Subcutaneous abdominal adipose tissue (tissue), 5 donors: ENCODE measurements around the gene ROBO1.
"Not testable (repeated sequence)": the region's sequence is repeated elsewhere in the genome, so short reads cannot be mapped to it uniquely, and the experiment has no call there.

Experiments used
- H3K27ac ChIP-seq: one replicate; pipeline ENCODE4 v1.7.0; 2013; ENCODE audit warnings: low read depth, mild to moderate bottlenecking, inconsistent platforms, low read length, moderate library complexity
- H3K27me3 ChIP-seq, 5 donors: one replicate each; pipeline ENCODE4 v1.7.0; 2013; ENCODE audit warnings: low read length in 5 of 5, inconsistent platforms in 1 of 5; ENCODE audit not compliant: control insufficient read depth in 5 of 5, insufficient read depth in 4 of 5
- H3K36me3 ChIP-seq, 5 donors: one replicate each; pipeline ENCODE4 v1.7.0; 2013; ENCODE audit warnings: low read length in 5 of 5; ENCODE audit not compliant: control insufficient read depth in 5 of 5, insufficient read depth in 5 of 5
- H3K4me1 ChIP-seq, 5 donors: one replicate each; pipeline ENCODE4 v1.7.0; 2013; ENCODE audit warnings: low read length in 5 of 5, mild to moderate bottlenecking in 3 of 5, moderate library complexity in 1 of 5; ENCODE audit not compliant: control insufficient read depth in 5 of 5, insufficient read depth in 5 of 5
- H3K4me3 ChIP-seq, 5 donors: one replicate each; pipeline ENCODE4 v1.7.0; 2013; ENCODE audit warnings: low read length in 5 of 5, low read depth in 1 of 5
- H3K9ac ChIP-seq, 5 donors: one replicate each; pipeline ENCODE4 v1.7.0; 2013; ENCODE audit warnings: low read length in 5 of 5, mild to moderate bottlenecking in 4 of 5, moderate library complexity in 3 of 5
- H3K9me3 ChIP-seq, 5 donors: one replicate each; pipeline ENCODE4 v1.7.0; 2013; ENCODE audit warnings: low read length in 5 of 5; ENCODE audit not compliant: control insufficient read depth in 5 of 5
- donor health status: healthy.
- donor health status: healthy.
- donor health status: healthy.
- donor health status: healthy.
- donor health status: healthy.

ROBO1 gene

GRCh38 chr3:79767905-79768267, at the start of gene ROBO1:
TSS of gene ROBO1 (minus strand) at chr3:79767998.
- Histone ChIP-seq H3K27me3 (peaks cover 10 to 31% (median 22%) of the 10 kb centered on the region in 5 donors), H3K27ac (no peak within 1 kb of the TSS), H3K9me3 (no peaks in the 10 kb centered on the region), H3K4me3 (peak within 1 kb of the TSS in 1 of 5 donors; percentile 48), H3K9ac (no peak within 1 kb of the TSS), H3K4me1 (peaks cover 2 to 16% (median 6%) of the 10 kb centered on the region in 5 donors), H3K36me3 (no peaks in the 10 kb centered on the region)

- Histone ChIP-seq H3K4me1 (no peaks in the 10 kb centered on the region), H3K27ac (no peak overlapping the region), H3K4me3 (no peak overlapping the region), H3K36me3 (no peaks in the 10 kb centered on the region), H3K9ac (no peak overlapping the region), H3K27me3 (no peaks in the 10 kb centered on the region), H3K9me3 (peaks cover 0 to 16% (median 10%) of the 10 kb centered on the region in 5 donors)
These were observed 49.4 kb upstream of the ROBO1 start for GRCh38 chr3:79817224-79817623.

GRCh38 chr3:79815478-79815877, 47.7 kb upstream of the ROBO1 start:
- no peak overlapping the region for H3K4me3 ChIP-seq
- no peaks in the 10 kb centered on the region for H3K4me1 ChIP-seq
- H3K27me3 ChIP-seq, result no peaks in the 10 kb centered on the region
- no peaks in the 10 kb centered on the region for H3K36me3 ChIP-seq
- H3K9ac ChIP-seq, result no peak overlapping the region
- H3K27ac ChIP-seq, result no peak overlapping the region
- H3K9me3 ChIP-seq, result peaks cover 0 to 16% (median 10%) of the 10 kb centered on the region in 5 donors

GRCh38 chr3:79810581-79810980, 42.8 kb upstream of the ROBO1 start:
- H3K4me3 ChIP-seq, result no peak overlapping the region
- no peaks in the 10 kb centered on the region for H3K4me1 ChIP-seq
- H3K9me3 ChIP-seq, result peaks cover 0 to 3% (median 3%) of the 10 kb centered on the region in 5 donors
- no peaks in the 10 kb centered on the region for H3K36me3 ChIP-seq
- no peak overlapping the region for H3K27ac ChIP-seq
- no peaks in the 10 kb centered on the region for H3K27me3 ChIP-seq
- H3K9ac ChIP-seq, result no peak overlapping the region

GRCh38 chr3:79810092-79810491, 42.3 kb upstream of the ROBO1 start:
- Histone ChIP-seq H3K27ac (no peak overlapping the region), H3K9ac (no peak overlapping the region), H3K9me3 (no peaks in the 10 kb centered on the region), H3K27me3 (no peaks in the 10 kb centered on the region), H3K4me3 (no peak overlapping the region), H3K36me3 (no peaks in the 10 kb centered on the region), H3K4me1 (no peaks in the 10 kb centered on the region)

GRCh38 chr3:79809106-79809505, 41.3 kb upstream of the ROBO1 start:
- Histone ChIP-seq H3K27ac (no peak overlapping the region), H3K9me3 (no peaks in the 10 kb centered on the region), H3K9ac (no peak overlapping the region), H3K27me3 (no peaks in the 10 kb centered on the region), H3K36me3 (no peaks in the 10 kb centered on the region), H3K4me3 (no peak overlapping the region), H3K4me1 (no peaks in the 10 kb centered on the region)

GRCh38 chr3:79808515-79808914, 40.7 kb upstream of the ROBO1 start:
- no peaks in the 10 kb centered on the region for H3K27me3 ChIP-seq
- H3K36me3 ChIP-seq, result no peaks in the 10 kb centered on the region
- H3K9me3 ChIP-seq, result no peaks in the 10 kb centered on the region
- no peak overlapping the region for H3K9ac ChIP-seq
- H3K27ac ChIP-seq, result no peak overlapping the region
- H3K4me1 ChIP-seq, result no peaks in the 10 kb centered on the region
- H3K4me3 ChIP-seq, result no peak overlapping the region

GRCh38 chr3:79790177-79790576, 22.4 kb upstream of the ROBO1 start:
- H3K27ac ChIP-seq, H3K9ac ChIP-seq, H3K4me1 ChIP-seq, H3K9me3 ChIP-seq, H3K27me3 ChIP-seq, H3K36me3 ChIP-seq, H3K4me3 ChIP-seq: not testable (repeated sequence)

GRCh38 chr3:79773291-79773690, 5.5 kb upstream of the ROBO1 start:
- no peaks in the 10 kb centered on the region for H3K27me3 ChIP-seq
- no peaks in the 10 kb centered on the region for H3K36me3 ChIP-seq
- no peak overlapping the region for H3K4me3 ChIP-seq
- H3K4me1 ChIP-seq, result no peaks in the 10 kb centered on the region
- no peak overlapping the region for H3K27ac ChIP-seq
- H3K9me3 ChIP-seq, result peaks cover 0 to 6% (median 0%) of the 10 kb centered on the region in 5 donors
- H3K9ac ChIP-seq, result no peak overlapping the region

- peaks cover 10 to 31% (median 22%) of the 10 kb centered on the region in 5 donors for H3K27me3 ChIP-seq
- no peak overlapping the region for H3K9ac ChIP-seq
- peaks cover 0 to 3% (median 0%) of the 10 kb centered on the region in 5 donors for H3K9me3 ChIP-seq
- peaks cover 2 to 16% (median 6%) of the 10 kb centered on the region in 5 donors for H3K4me1 ChIP-seq
- no peak overlapping the region for H3K4me3 ChIP-seq
- H3K36me3 ChIP-seq, result no peaks in the 10 kb centered on the region
- H3K27ac ChIP-seq, result no peak overlapping the region
These were observed 1.4 kb upstream of the ROBO1 start for GRCh38 chr3:79769229-79769628.
